OCI-LY7 (cell line): ENCODE results near the gene PAWR.

Experiments
- EZH2phosphoT487 ChIP-seq: fragments of 200-600 bp; sonication (generic); IDR thresholded peaks from 2 replicates; pipeline ENCODE4 v1.6.1; 2018; ENCODE audit warnings: low read depth, borderline replicate concordance, mild to moderate bottlenecking, mixed run types, antibody characterized with exemption, low read length, moderate library complexity, mixed read lengths
- TF ChIP-seq, protein P1 (sequence below): fragments of 200-600 bp; sonication (generic); conservative IDR thresholded peaks from 2 replicates; pipeline ENCODE4 v1.5.1; 2014; ENCODE audit warnings: mild to moderate bottlenecking, antibody characterized with exemption, low read length, moderate library complexity, mixed read lengths

DNA sequence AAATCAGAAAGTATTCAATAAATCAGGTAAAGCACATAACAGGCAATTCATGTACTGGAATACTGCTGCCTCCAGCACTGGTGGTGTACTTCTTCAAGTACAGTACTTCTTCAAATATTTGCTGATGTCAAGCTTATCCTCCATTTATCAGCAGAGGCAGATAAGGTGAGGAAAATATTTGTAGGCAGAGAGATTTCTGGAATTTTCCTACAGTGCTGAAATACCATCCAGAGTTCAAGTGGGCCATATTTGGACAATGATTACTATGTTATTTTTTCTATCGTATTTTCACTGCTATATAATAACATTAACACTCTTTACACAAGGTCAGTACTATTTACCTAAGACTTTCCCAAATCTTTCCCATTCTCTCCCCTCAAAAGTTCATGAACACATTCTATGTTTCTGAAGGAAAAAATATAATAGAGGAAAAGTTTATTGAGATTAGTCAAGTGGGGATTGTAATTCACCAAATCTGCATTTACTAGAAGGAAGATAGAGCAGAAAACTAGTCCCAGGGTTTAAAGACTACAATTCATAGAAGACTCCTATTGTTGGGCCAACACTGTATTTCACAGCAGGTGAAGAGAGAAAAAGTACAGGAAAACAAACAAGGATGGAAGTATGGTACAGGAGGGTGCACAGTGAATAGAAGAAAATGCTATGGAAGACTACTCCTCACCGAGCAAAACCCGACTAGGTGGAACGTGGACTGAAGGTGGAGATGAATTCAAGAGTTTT, 141.1 kb downstream of the PAWR start:
- TF ChIP-seq, protein P1, sequence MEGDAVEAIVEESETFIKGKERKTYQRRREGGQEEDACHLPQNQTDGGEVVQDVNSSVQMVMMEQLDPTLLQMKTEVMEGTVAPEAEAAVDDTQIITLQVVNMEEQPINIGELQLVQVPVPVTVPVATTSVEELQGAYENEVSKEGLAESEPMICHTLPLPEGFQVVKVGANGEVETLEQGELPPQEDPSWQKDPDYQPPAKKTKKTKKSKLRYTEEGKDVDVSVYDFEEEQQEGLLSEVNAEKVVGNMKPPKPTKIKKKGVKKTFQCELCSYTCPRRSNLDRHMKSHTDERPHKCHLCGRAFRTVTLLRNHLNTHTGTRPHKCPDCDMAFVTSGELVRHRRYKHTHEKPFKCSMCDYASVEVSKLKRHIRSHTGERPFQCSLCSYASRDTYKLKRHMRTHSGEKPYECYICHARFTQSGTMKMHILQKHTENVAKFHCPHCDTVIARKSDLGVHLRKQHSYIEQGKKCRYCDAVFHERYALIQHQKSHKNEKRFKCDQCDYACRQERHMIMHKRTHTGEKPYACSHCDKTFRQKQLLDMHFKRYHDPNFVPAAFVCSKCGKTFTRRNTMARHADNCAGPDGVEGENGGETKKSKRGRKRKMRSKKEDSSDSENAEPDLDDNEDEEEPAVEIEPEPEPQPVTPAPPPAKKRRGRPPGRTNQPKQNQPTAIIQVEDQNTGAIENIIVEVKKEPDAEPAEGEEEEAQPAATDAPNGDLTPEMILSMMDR: no peak
- no peak for TF ChIP-seq EZH2phosphoT487
